Left lobe of liver (tissue), 2 donors: Measurements from ENCODE around the gene CNTNAP3B. TPM values are rescaled to one million over a fixed set of nuclear protein-coding genes. Genes with fewer than 3 reads are reported as not detected.
"Not testable (repeated sequence)": the region's sequence is repeated elsewhere in the genome, so short reads cannot be mapped to it uniquely, and the experiment has no call there.

Source experiments
- ATAC-seq: fragments of 200-7000 bp; cut with Tn5 transposase; one replicate; pipeline ENCODE4 v1.9.1; 2020; ENCODE audit warnings: mild to moderate bottlenecking, moderate library complexity
- DNase-seq: peaks from one replicate; pipeline ENCODE4 v3.0.0-alpha.2; 2020; ENCODE audit warnings: low spot score
- total RNA-seq: library from RNA; stranded (reverse); gene quantifications from one replicate; pipeline ENCODE4 v1.2.1, GENCODE V29; 2021
- donor health status: DM: no; HTN: no; CAD: no; lungs with moderate emphysema.
- donor health status: DM: no; HTN: yes; CAD: no.

The CNTNAP3B gene
- 2.0 TPM for total RNA-seq

GRCh38 chr9:42129073-42129729 lies at the start of gene CNTNAP3B:
Gene CNTNAP3B (minus strand): TSS chr9:42129426. CDS start chr9:42129094, 332 bp downstream.
- not testable (repeated sequence) for ATAC-seq, DNase-seq

GRCh38 chr9:42160299-42160698 lies 31.1 kb upstream of the CNTNAP3B start:
- not testable (repeated sequence) for DNase-seq, ATAC-seq

GRCh38 chr9:42127056-42127841 lies 2.0 kb downstream of the CNTNAP3B start:
- not testable (repeated sequence) for DNase-seq, ATAC-seq

GRCh38 chr9:42121007-42121406 lies 8.2 kb downstream of the CNTNAP3B start:
- not testable (repeated sequence) for DNase-seq

GRCh38 chr9:42095929-42096328 lies 33.3 kb downstream of the CNTNAP3B start:
- not testable (repeated sequence) for DNase-seq, ATAC-seq

More at GRCh38 chr9:42121007-42121406, 8.2 kb downstream of the CNTNAP3B start:
- not testable (repeated sequence) for ATAC-seq

GRCh38 chr9:42084559-42084952 lies 44.7 kb downstream of the CNTNAP3B start:
- not testable (repeated sequence) for DNase-seq, ATAC-seq

GRCh38 chr9:42083877-42084558 lies 45.2 kb downstream of the CNTNAP3B start:
- not testable (repeated sequence) for DNase-seq, ATAC-seq

- not testable (repeated sequence) for DNase-seq, ATAC-seq
Observed at GRCh38 chr9:42080376-42080775, 48.9 kb downstream of the CNTNAP3B start.

- DNase-seq, ATAC-seq: not testable (repeated sequence)
Observed at GRCh38 chr9:42074868-42075267, 54.4 kb downstream of the CNTNAP3B start.

- not testable (repeated sequence) for DNase-seq, ATAC-seq
Observed at GRCh38 chr9:42071026-42071425, 58.2 kb downstream of the CNTNAP3B start.

GRCh38 chr9:42070035-42070799 lies 59.0 kb downstream of the CNTNAP3B start:
- not testable (repeated sequence) for DNase-seq, ATAC-seq

GRCh38 chr9:42053874-42054273 lies 75.4 kb downstream of the CNTNAP3B start:
- DNase-seq, ATAC-seq: not testable (repeated sequence)

GRCh38 chr9:42050701-42051100 lies 78.5 kb downstream of the CNTNAP3B start:
- DNase-seq, ATAC-seq: not testable (repeated sequence)

- ATAC-seq, DNase-seq: not testable (repeated sequence)
Observed at GRCh38 chr9:42044422-42045010, 84.7 kb downstream of the CNTNAP3B start.

- DNase-seq, ATAC-seq: not testable (repeated sequence)
Observed at GRCh38 chr9:42033541-42033940, 95.7 kb downstream of the CNTNAP3B start.

GRCh38 chr9:42020639-42021038 lies 108.6 kb downstream of the CNTNAP3B start:
- not testable (repeated sequence) for DNase-seq, ATAC-seq

GRCh38 chr9:42018220-42018922 lies 110.9 kb downstream of the CNTNAP3B start:
- not testable (repeated sequence) for ATAC-seq, DNase-seq

GRCh38 chr9:42014317-42014716 lies 114.9 kb downstream of the CNTNAP3B start:
- not testable (repeated sequence) for ATAC-seq, DNase-seq

GRCh38 chr9:41991607-41992006 lies 137.6 kb downstream of the CNTNAP3B start:
- ATAC-seq, DNase-seq: not testable (repeated sequence)
